Endothelial cell of umbilical vein (primary cell): Measurements from ENCODE around the gene FBXW11. TPM values are rescaled to one million over a fixed set of nuclear protein-coding genes. Genes with fewer than 3 reads are reported as not detected.

ENCODE experiments used
- BruUV-seq: library from RNA; stranded (reverse); fragments of 400-500 nt; replicated peaks from 2 replicates; lab custom pipeline; 2021; lab: Mats Ljungman, UMichigan
- CTCF ChIA-PET: fragments of 300-600, 350-600 bp; sonication (Branson Sonifier 250); formaldehyde crosslinking; loops from one replicate; lab custom pipeline; 2021; ENCODE audit warnings: antibody characterized with exemption, inconsistent platforms; lab: Charles Lee
- POLR2A ChIA-PET: fragments of 300-600, 350-600 bp; sonication (Branson Sonifier 250); formaldehyde crosslinking; loops from one replicate; lab custom pipeline; 2021; ENCODE audit warnings: antibody characterized with exemption, inconsistent platforms; lab: Charles Lee
- DNase-seq: peaks from one replicate; pipeline ENCODE4 v3.0.0-alpha.2; 2011; ENCODE audit warnings: low read depth, low spot score
- FAIRE-seq: peaks from 2 replicates; lab custom pipeline; 2011; peaks lifted over from hg19 to GRCh38; lab: Jason Lieb, UNC
- H2AFZ ChIP-seq: 2 replicates; pipeline ENCODE4 v1.6.0; 2012; ENCODE audit warnings: low read depth, low read length, control low read depth, inconsistent platforms
- H3K27ac ChIP-seq: 2 replicates; pipeline ENCODE4 v1.5.1; 2011; ENCODE audit warnings: low read depth, mild to moderate bottlenecking, control low read depth, low read length, moderate library complexity; ENCODE audit not compliant: insufficient read depth
- H3K27me3 ChIP-seq, 2 experiments: 2 replicates each; pipeline versions ENCODE4 v1.6.0 to v1.6.1; 2011; ENCODE audit warnings: low read length in 2 of 2, mixed read lengths in 1 of 2; ENCODE audit not compliant: control insufficient read depth in 2 of 2, insufficient read depth in 2 of 2
- H3K36me3 ChIP-seq, 2 experiments: 2 replicates in 1 of 2; 3 replicates in 1 of 2; pipeline ENCODE4 v1.5.1; 2011; ENCODE audit warnings: low read length in 2 of 2, mild to moderate bottlenecking in 1 of 2, moderate library complexity in 1 of 2; ENCODE audit not compliant: control insufficient read depth in 2 of 2, insufficient read depth in 2 of 2; ENCODE audit errors: extremely low read depth in 1 of 2
- H3K4me1 ChIP-seq: 3 replicates; pipeline ENCODE4 v1.5.1; 2011; ENCODE audit warnings: mild to moderate bottlenecking, low read length; ENCODE audit not compliant: control insufficient read depth, insufficient read depth; ENCODE audit errors: extremely low read depth
- H3K4me2 ChIP-seq: 2 replicates; pipeline ENCODE4 v1.6.1; 2011; ENCODE audit warnings: low read length, control low read depth, mixed read lengths; ENCODE audit not compliant: insufficient read depth
- H3K4me3 ChIP-seq, 3 experiments: fragments of 200-600 bp in 1 of 3; sonication (generic), shearing (Covaris generic) in 1 of 3; replicated peaks in 1 of 3; 2 replicates each; pipeline ENCODE4 v1.5.1; 2011 to 2016; ENCODE audit warnings: control low read depth in 3 of 3, low read length in 3 of 3, mild to moderate bottlenecking in 2 of 3, inconsistent platforms in 1 of 3, low read depth in 1 of 3, moderate library complexity in 1 of 3; ENCODE audit not compliant: insufficient read depth in 1 of 3
- H3K79me2 ChIP-seq: 2 replicates; pipeline ENCODE4 v1.6.0; 2012; ENCODE audit warnings: low read length, inconsistent platforms; ENCODE audit not compliant: control insufficient read depth, insufficient read depth
- H3K9ac ChIP-seq: replicated peaks from 2 replicates; pipeline ENCODE3; 2011; ENCODE audit warnings: low read length, control low read depth; ENCODE audit not compliant: insufficient read depth; ENCODE audit errors: extremely low read depth
- H3K9me1 ChIP-seq: replicated peaks from 3 replicates; pipeline ENCODE4 v1.6.0; 2011; ENCODE audit warnings: mild to moderate bottlenecking, low read length; ENCODE audit not compliant: control insufficient read depth, insufficient read depth; ENCODE audit errors: extremely low read depth
- H3K9me3 ChIP-seq: replicated peaks from 2 replicates; pipeline ENCODE4 v1.5.1; 2012; ENCODE audit warnings: low read length, inconsistent platforms; ENCODE audit not compliant: control insufficient read depth, insufficient read depth
- H4K20me1 ChIP-seq: replicated peaks from 2 replicates; pipeline ENCODE3; 2011; ENCODE audit warnings: mild to moderate bottlenecking, low read length; ENCODE audit not compliant: control insufficient read depth, insufficient read depth; ENCODE audit errors: extremely low read depth
- EZH2 ChIP-seq: IDR thresholded peaks from 2 replicates; pipeline ENCODE4 v1.6.1; 2012; ENCODE audit warnings: borderline replicate concordance, low read depth, mild to moderate bottlenecking, moderate library complexity, low read length, inconsistent platforms; ENCODE audit not compliant: severe bottlenecking
- FOS ChIP-seq: IDR thresholded peaks from 2 replicates; pipeline ENCODE4 v1.6.1; 2011; ENCODE audit warnings: mild to moderate bottlenecking, low read length, moderate library complexity, borderline replicate concordance; ENCODE audit not compliant: insufficient read depth
- GATA2 ChIP-seq: IDR thresholded peaks from 2 replicates; pipeline ENCODE4 v1.7.0; 2011; ENCODE audit warnings: low read depth, mild to moderate bottlenecking, moderate library complexity, mixed read lengths, low read length; ENCODE audit not compliant: insufficient read length, insufficient read depth
- JUN ChIP-seq: IDR thresholded peaks from 2 replicates; pipeline ENCODE4 v1.6.1; 2011; ENCODE audit warnings: borderline replicate concordance, low read depth; ENCODE audit not compliant: insufficient read length, insufficient read depth
- MYC ChIP-seq: IDR thresholded peaks from one replicate; pipeline ENCODE4 v1.6.1; 2011; ENCODE audit warnings: mild to moderate bottlenecking, low read depth, low read length
- POLR2A ChIP-seq: IDR thresholded peaks from 2 replicates; pipeline ENCODE4 v1.6.1; 2012; ENCODE audit warnings: low read depth, mild to moderate bottlenecking, control low read depth, low read length
- POLR2AphosphoS5 ChIP-seq: IDR thresholded peaks from 2 replicates; pipeline ENCODE4 v1.6.1; 2012; ENCODE audit warnings: low read depth, mild to moderate bottlenecking, control low read depth, low read length, moderate library complexity; ENCODE audit not compliant: insufficient read depth
- dilution Hi-C: fragments of 300-500 bp; cut with MboI; formaldehyde crosslinking; loops from one replicate; pipeline ENCODE4 v1.15.0; 2019; ENCODE audit warnings: low sequenced_read_pairs; ENCODE audit not compliant: extremely low pct_ligation_motif_present
- intact Hi-C: fragments of 100-400 bp; cut with micrococcal nuclease; formaldehyde crosslinking; loops from one replicate; pipeline ENCODE4 v1.10.0; 2022
- polyA plus RNA-seq, 4 experiments: library from polyadenylated mRNA; depleted of rRNA in 3 of 4; stranded (reverse) in 3 of 4; unstranded in 1 of 4; fragments of >200 nt; gene quantifications; 2 replicates each; pipeline versions ENCODE4 v1.2.1 to v1.2.3, GENCODE V29; 2011 to 2012; ENCODE audit warnings: missing spikeins in 1 of 4
- total RNA-seq: library from RNA; stranded (reverse); gene quantifications from 2 replicates; pipeline ENCODE4 v1.2.3, GENCODE V29; 2021
- TF ChIP-seq, protein P1 (sequence below): IDR thresholded peaks from 2 replicates; pipeline ENCODE4 v1.6.1; 2011; ENCODE audit not compliant: insufficient read depth, insufficient read length
- TF ChIP-seq, protein P2 (sequence below), 2 donors: IDR thresholded peaks; 1 replicate in 1 of 2; 2 replicates in 1 of 2; pipeline ENCODE4 v1.5.1; 2011; ENCODE audit warnings: low read length in 2 of 2, mild to moderate bottlenecking in 2 of 2, moderate library complexity in 2 of 2, control low read depth in 1 of 2, inconsistent platforms in 1 of 2, low read depth in 1 of 2; ENCODE audit not compliant: insufficient read depth in 1 of 2; ENCODE audit errors: extremely low read depth in 1 of 2

The FBXW11 gene
- total and polyA plus RNA-seq, 2 donors (not counting 3 experiments of a cell fraction or from before 2014, with no cell fraction given): 30.7 to 44.7 TPM

DNA sequence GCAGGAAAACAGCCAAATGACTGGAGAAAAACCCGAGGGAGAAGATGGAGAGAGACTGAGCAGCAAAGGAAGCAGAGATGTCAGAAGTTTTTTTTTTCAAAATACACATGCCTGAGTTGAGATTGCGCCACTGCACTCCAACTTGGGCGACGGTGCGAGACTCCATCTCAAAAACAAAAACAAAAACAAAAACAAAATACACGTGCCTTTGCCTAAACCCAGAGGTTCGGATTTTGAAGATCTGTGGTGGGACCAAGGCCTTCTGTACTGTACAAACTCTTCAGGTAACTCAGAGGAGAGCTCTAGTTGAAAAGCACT, 38.8 kb upstream of the FBXW11 start:
- Histone ChIP-seq H3K4me2 (no peak overlapping the region), H2AFZ (no peak overlapping the region), H3K9me3 (no peaks in the 10 kb centered on the region), H3K4me3 (no peak overlapping the region), H3K4me1 (peaks cover 19% of the 10 kb centered on the region), H3K9me1 (no peaks in the 10 kb centered on the region), H4K20me1 (no peaks in the 10 kb centered on the region), H3K36me3 (peaks cover 0 to 3% of the 10 kb centered on the region in 2 experiments), H3K9ac (no peak overlapping the region), H3K79me2 (no peaks in the 10 kb centered on the region), H3K27ac (no peak overlapping the region), H3K27me3 (no peaks in the 10 kb centered on the region)
- FAIRE-seq (no peak), DNase-seq (no peak)
- CTCF ChIA-PET: interaction anchor here (0.7 to 1.0 kb wide), 2 partner anchors 133 to 143 kb away, joined by 3 to 4 read pairs; partner anchors contain the start of gene STK10
- intact Hi-C loops: loop anchor here (10.0 kb wide), 2 partner anchors 410 to 560 kb away; no protein-coding TSS in a partner anchor
- BruUV-seq: no TSS peak
- dilution Hi-C loops: no loop called here
- POLR2A ChIA-PET: no interaction called here
- TF ChIP-seq FOS: no peak
- TF ChIP-seq JUN: no peak
- no peak for TF ChIP-seq POLR2A
- TF ChIP-seq POLR2AphosphoS5: no peak
- TF ChIP-seq, protein P1, sequence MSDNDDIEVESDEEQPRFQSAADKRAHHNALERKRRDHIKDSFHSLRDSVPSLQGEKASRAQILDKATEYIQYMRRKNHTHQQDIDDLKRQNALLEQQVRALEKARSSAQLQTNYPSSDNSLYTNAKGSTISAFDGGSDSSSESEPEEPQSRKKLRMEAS: no peak

DNA sequence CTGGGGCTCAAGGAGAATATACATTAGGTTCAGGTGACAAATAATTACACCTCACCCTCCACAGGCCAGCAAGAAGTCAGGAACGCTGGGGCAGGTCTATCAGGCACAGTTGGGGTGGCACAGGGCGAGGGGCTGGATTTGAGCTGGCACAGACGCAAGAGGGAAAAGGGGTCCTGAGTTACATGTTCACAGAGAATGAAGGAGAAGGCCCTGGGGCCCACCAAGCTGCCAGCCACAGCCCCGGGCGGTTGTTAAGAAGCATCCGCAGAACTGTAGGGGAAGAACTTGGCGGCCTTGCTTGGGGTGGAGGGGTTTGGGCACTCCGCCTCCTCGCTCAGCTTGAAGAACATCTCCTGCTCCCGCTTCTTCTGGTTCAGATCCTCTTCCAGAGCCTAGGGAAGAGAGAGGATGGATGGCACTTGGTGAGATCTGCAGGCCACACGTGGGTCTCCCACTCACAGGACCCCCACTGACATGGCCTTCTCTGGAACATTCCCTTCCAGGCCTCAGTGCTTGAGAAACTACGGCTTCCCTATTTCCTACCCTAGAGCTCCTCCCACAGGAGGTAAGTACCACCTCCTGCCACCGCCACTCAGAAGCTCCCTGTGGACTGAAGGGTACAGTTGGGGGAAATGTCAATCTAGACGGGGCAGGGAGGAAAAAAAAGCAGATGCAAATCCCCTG, 38.3 kb upstream of the FBXW11 start:
- BruUV-seq: no TSS peak
- intact Hi-C loops: loop anchor here (10.0 kb wide), 2 partner anchors 410 to 560 kb away; no protein-coding TSS in a partner anchor
- CTCF ChIA-PET: interaction anchor here (0.7 to 1.0 kb wide), 2 partner anchors 133 to 143 kb away, joined by 3 to 4 read pairs; partner anchors contain the start of gene STK10

More for the DNA sequence above, 38.3 kb upstream of the FBXW11 start:
- Histone ChIP-seq H3K9me3 (no peaks in the 10 kb centered on the region), H3K4me1 (peaks cover 19% of the 10 kb centered on the region), H3K9me1 (no peaks in the 10 kb centered on the region), H3K36me3 (peaks cover 0 to 3% of the 10 kb centered on the region in 2 experiments), H3K79me2 (no peaks in the 10 kb centered on the region), H3K9ac (no peak overlapping the region), H3K27me3 (no peaks in the 10 kb centered on the region), H2AFZ (no peak overlapping the region), H3K27ac (no peak overlapping the region), H3K4me3 (no peak overlapping the region), H4K20me1 (peaks cover 2% of the 10 kb centered on the region), H3K4me2 (no peak overlapping the region)
- no peak for TF ChIP-seq FOS
- no peak for TF ChIP-seq POLR2A
- TF ChIP-seq EZH2: no peak
- TF ChIP-seq, protein P1: no peak
- TF ChIP-seq POLR2AphosphoS5: no peak
- TF ChIP-seq, protein P2, sequence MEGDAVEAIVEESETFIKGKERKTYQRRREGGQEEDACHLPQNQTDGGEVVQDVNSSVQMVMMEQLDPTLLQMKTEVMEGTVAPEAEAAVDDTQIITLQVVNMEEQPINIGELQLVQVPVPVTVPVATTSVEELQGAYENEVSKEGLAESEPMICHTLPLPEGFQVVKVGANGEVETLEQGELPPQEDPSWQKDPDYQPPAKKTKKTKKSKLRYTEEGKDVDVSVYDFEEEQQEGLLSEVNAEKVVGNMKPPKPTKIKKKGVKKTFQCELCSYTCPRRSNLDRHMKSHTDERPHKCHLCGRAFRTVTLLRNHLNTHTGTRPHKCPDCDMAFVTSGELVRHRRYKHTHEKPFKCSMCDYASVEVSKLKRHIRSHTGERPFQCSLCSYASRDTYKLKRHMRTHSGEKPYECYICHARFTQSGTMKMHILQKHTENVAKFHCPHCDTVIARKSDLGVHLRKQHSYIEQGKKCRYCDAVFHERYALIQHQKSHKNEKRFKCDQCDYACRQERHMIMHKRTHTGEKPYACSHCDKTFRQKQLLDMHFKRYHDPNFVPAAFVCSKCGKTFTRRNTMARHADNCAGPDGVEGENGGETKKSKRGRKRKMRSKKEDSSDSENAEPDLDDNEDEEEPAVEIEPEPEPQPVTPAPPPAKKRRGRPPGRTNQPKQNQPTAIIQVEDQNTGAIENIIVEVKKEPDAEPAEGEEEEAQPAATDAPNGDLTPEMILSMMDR (IDR thresholded peaks at IDR 0.05; ENCODE audit: extremely low read depth in 1 of 2, insufficient read depth in 1 of 2, low read depth in 1 of 2, low read length in 2 of 2): no peak
- no peak for TF ChIP-seq JUN
- TF ChIP-seq MYC: no peak
- TF ChIP-seq GATA2: no peak
- POLR2A ChIA-PET: no interaction called here
- FAIRE-seq: no peak
- no peak for DNase-seq
- dilution Hi-C loops: no loop called here
